CD1c-positive myeloid dendritic cell (primary cell): ENCODE results near the gene ACTL10.
A peak's percentile ranks its signal among the peaks of the same experiment; 100 is the strongest.

Experiments used
- DNase-seq: peaks from one replicate; pipeline ENCODE4 v3.0.0-alpha.2; 2016; ENCODE audit errors: extremely low spot score

Gene ACTL10

GRCh38 chr20:33649201-33649681 lies 17.5 kb upstream of the ACTL10 start:
- no peak for DNase-seq

GRCh38 chr20:33650111-33650752 lies 16.5 kb upstream of the ACTL10 start:
- DNase-seq, result no peak

- no peak for DNase-seq
Measured at GRCh38 chr20:33650753-33651561, 15.8 kb upstream of the ACTL10 start.

GRCh38 chr20:33651562-33652048 lies 15.1 kb upstream of the ACTL10 start:
- no peak for DNase-seq

GRCh38 chr20:33653218-33653899 lies 13.4 kb upstream of the ACTL10 start:
- DNase-seq, result peak; percentile 28

- DNase-seq, result no peak
Measured at GRCh38 chr20:33653900-33654596, 12.7 kb upstream of the ACTL10 start.

- DNase-seq, result no peak
Measured at GRCh38 chr20:33654680-33655161, 12.0 kb upstream of the ACTL10 start.

- no peak for DNase-seq
Measured at GRCh38 chr20:33655164-33655563, 11.6 kb upstream of the ACTL10 start.

GRCh38 chr20:33656010-33656782 lies 10.5 kb upstream of the ACTL10 start:
- DNase-seq, result no peak

GRCh38 chr20:33656783-33657703 lies 9.7 kb upstream of the ACTL10 start:
- no peak for DNase-seq

GRCh38 chr20:33657704-33658095 lies 9.0 kb upstream of the ACTL10 start:
- DNase-seq, result no peak

- DNase-seq, result no peak
Measured at GRCh38 chr20:33658510-33658909, 8.2 kb upstream of the ACTL10 start.

- DNase-seq, result no peak
Measured at GRCh38 chr20:33658929-33659328, 7.8 kb upstream of the ACTL10 start.

- DNase-seq, result no peak
Measured at GRCh38 chr20:33659341-33660034, 7.3 kb upstream of the ACTL10 start.

- DNase-seq, result no peak
Measured at GRCh38 chr20:33660035-33660684, 6.6 kb upstream of the ACTL10 start.

- DNase-seq, result no peak
Measured at GRCh38 chr20:33660685-33661058, 6.1 kb upstream of the ACTL10 start.

GRCh38 chr20:33662172-33662571 lies 4.6 kb upstream of the ACTL10 start, which contains the start of gene C20orf144:
C20orf144 (plus strand) TSS chr20:33662327; CDS start chr20:33662346, 19 bp downstream.
- no peak for DNase-seq
